Activated naive CD4-positive, alpha-beta T cell (primary cell): ENCODE data around the gene TEP1.
"Not testable (repeated sequence)": the region's sequence is repeated elsewhere in the genome, so short reads cannot be mapped to it uniquely, and the experiment has no call there.

ENCODE experiments used
- DNase-seq, 4 experiments: peaks; one replicate each; lab custom pipeline; 2025; lab: John Stamatoyannopoulos, UW

Gene TEP1

DNA sequence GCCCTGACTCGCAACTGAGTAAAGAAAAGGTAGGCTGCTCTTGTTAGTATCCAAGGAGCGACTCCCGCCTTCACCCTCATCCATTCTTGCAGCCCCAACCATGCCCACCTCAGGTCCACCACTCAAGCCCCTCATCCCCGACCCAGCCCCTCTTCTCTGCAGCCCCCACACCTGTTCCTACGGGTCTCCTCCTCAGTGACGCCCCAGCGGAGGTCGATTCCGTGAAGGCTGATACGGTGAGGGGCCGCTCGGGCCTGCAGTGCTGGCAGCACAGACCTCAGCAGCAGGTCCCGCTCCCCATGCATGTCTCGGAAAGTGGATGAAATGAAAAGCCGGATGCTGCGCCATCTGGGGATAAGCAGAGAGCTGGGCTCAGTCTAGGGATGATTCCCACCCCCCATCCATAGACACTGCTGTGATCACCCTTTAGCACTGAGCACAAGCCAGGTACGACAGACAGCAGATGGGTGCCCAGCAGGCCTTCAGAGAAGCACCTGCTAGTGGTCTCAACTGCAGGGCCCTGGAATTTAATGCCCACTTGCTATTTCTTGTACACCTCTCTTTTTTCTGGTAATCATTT, 26.9 kb downstream of the TEP1 start:
- DNase-seq = no peak

DNA sequence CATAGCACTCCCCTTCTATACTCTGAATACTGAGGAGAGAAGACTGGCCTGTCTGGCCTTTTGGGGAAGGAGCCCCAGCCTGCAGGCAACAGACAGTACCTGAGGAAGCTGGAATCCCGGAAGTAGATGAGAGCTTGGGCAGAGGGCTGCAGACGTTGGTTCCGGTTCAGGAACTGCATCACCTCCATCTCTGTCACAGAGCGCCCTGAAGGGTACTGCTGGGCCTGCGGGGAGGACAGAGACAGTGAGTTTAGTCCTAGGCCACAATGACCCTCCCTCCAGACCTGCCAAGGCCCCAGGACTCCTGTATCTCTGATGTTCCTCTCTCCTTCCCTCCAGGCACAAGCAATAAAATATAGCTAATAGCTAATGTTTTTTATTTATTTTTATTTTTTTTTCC, 28.4 kb downstream of the TEP1 start:
- no peak for DNase-seq

DNA sequence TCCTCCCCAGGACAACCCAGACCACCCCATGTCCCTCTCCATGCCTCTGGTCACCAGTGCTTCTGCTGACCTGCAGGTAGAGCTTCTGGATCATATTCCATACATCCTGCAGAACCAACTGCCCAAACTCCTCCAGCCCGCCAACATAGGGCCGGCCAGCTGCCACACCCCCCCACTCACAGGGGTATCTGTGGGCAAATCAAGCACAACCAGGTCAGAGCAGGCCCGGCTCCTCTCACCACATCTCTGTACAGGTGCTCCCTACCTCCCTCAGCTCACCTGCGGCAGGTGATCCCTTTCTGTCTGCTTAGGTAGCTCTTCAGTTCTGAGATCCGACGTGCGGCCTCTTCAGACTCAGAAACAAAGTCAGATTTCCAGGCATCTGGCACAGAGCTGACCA, 29.0 kb downstream of the TEP1 start:
- DNase-seq = no peak

DNA sequence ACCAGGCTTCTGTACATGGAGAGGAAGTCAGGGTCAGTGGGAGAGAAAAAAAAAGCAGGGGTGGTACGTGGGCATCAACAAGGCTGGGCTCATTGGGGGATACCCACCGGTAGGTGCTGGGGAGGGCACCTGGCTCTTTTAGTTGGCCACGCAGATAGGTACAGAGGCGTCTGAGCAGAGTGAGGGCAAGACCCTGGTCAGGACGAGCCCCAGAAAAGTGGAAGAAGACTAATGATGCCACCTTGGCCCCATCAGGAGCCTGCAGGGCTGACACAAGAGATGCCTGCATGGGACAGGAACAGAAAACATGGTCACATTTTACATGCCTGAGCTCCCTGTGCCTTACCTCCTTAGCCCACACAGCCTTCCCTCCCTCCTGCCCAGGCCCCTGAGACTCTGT, 29.7 kb downstream of the TEP1 start:
- no peak for DNase-seq

DNA sequence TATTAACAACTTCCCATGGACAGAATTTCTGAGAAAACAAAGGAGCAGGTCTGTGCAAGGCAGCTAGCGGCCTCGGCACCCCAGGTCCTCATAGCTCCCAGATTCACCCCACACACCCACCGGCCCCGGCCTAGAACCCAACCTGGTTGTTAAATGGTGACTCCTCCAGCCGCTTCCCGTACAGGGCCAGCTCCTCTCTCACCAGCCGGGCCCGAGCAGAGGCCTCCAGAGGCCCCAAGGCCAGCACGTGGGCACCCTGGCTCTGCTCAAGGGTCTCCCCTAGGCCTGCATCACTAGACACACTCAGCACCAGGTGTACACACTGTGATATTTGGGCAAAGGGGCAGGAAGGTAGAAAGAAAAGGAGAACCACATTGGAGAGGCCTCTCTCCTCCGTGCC, 30.3 kb downstream of the TEP1 start:
- DNase-seq = no peak

DNA sequence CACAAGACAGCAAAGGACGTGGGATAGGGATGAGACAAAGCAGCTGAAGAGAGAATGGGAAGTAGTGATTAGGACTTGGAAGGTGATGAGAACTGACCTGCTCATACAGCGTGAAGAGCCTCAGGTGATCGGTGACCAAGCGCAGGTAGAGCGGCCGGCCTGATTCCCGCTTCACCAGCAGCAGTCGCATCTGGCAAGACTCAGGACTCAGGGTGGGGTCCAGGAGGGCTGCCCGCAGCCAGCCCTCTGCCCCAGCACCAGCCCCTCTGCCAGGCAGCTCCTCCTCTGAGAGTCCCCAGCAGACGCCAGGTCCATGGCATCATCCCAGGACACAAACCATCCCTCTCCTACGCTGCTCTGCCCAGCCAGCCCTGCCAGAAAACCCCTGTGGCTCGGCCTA, 30.8 kb downstream of the TEP1 start:
- DNase-seq = no peak

DNA sequence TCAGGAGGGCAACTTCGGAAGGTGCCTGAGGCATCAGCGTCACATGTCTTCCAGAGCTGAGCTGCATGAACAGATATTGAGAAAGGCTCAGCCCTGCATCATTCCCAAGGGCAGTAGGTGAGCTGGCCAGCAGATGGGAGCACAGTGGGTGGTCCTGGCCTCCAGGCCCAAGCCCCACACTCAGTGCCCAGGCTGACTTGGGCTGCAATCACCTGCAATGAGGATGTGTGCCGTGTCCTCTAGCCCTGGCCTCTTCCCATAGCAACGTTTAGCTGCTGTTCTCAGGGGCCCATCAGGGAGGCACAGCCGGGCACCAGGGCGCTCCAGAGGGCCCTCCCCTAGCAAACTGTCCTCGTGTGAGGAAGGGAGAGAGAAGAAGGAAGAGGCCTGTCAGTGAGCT, 32.0 kb downstream of the TEP1 start:
- DNase-seq = no peak

DNA sequence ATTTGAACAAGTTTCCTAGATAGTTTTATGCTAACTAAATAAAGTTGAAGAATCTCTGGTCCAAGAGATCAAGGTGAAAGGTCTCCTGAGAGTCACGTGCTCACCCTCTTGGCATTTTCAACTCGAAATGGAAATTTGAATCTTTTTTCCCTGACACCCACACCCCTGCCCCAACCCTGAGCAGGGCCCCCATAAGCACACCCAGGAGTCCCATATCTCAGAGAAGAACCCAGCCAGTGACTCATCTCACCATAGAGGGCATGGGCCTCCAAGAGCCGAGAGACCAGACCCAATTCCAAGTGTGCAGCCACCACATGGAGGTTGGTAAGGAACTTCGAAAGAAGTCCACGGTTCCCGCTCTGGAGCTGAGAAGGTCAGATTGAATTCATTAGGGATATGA, 32.6 kb downstream of the TEP1 start:
- no peak for DNase-seq

DNA sequence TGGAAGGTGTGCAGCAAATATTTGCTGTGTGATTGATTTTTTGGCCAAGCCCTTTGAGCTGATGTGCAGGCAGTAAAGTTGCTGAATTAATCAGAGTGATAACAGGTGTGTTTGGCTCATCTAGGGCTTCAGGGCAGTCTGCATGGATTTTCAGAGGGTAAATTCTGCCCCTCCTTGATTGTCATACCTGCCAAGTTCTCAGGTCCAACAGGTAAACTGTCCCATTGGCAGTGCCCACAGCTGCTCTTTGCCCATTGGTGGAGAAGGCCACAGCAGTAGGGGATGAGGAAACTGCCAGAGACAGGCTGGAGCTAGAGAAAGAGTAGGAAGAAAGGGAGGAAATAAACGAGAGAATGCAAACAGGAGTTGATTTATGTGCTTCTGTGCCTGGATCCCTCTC, 33.6 kb downstream of the TEP1 start:
- DNase-seq = no peak

DNA sequence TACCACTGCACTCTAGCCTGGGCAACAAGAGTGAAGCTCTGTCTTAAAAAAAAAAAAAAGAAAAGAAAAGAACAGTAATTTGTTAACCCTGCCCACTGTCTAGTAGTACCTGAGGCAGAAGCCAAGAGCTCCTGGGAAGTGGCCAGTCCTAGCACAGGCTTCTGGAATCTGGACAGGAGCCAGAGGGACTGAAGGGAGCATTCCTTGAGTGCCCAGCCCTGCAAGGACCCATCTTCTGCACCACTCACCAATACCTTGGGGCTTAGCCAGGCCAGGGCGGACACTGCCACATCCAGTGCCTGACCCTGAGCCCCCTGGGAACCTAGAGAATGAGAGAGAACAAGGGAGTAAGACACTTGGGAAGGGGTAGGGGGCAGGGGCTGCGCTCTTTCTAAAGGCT, 36.1 kb downstream of the TEP1 start:
- DNase-seq = no peak

DNA sequence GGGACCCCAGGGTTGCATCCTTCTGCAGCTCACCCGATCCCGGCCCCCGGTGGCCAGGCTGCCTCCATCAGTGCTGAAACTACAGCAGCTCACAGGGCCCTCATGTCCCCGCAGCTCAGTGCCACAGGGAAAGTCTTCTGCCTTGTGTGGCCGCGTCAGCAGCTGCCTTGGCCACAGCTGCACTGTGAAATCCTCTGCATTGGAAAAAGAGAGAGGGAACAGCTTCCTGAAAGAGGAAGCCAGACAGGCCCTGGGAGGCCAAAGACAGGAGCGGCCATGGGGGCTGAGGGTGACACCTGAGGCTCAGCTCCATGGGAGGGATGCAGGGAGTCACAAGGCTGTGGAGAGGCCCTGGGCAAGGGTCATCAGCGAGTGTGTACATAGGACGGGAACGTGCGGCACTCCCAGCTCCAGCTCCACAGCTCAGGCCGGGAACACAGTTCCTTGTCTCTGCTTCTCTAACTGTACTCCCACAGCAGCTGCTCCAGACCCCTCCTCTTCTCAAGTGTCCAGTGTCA, 37.2 kb downstream of the TEP1 start:
- DNase-seq = no peak

DNA sequence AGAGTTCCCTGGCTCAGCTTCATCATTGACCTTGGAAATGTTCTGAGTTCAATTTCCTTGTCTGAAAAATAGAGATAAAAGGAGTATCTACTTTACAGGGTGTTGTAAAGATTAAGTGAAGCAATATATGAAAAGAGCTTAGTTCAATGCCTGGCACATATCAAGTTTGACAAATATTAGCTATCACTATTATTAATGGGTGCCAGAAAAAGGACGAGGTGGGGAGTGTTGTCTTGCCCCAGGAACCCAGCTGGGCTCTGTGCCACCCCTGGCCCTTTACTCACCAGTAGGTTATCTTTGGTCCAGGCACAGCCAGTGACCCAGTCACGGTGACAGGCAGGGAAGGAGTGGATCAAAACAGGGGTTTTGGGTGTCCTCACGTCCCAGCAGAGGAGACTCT, 37.8 kb downstream of the TEP1 start:
- DNase-seq = no peak

DNA sequence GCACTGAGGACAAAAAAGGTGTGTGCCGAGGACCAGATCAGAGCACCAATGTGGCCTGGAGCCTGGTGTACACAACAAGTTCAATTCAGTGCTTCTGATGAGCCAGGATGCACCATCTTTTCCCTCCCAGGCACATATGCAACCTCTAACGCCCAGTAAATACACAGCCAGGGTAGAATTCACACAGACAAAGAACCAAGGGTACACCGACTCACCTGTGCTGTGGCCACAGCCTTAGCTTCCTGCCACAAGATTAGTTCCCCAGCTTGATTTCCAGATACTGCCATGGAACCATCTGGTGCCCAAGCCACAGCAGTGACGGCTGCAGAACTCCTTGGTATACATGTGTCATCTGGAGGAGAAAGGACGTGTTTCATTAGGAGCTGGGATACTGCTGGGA, 40.5 kb downstream of the TEP1 start:
- no peak for DNase-seq

DNA sequence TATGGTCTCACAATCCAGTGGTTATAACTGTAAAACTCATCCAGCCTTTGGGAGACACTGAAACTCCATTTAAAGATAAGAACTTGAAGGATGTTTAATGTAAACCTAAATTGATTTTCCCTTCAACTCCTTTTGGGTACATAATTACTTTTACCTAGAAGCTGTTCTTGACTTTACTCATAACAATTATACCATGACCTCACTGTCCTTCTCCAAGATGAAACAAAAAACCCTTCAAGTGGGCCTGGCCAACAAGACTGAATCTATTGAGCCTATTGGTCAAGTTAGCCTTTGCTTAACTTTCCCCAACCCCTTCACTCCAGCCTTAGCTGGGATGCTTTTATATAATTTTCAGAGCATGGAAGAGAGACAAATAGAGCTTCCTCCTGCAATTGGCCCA, 47.4 kb downstream of the TEP1 start:
- no peak for DNase-seq

DNA sequence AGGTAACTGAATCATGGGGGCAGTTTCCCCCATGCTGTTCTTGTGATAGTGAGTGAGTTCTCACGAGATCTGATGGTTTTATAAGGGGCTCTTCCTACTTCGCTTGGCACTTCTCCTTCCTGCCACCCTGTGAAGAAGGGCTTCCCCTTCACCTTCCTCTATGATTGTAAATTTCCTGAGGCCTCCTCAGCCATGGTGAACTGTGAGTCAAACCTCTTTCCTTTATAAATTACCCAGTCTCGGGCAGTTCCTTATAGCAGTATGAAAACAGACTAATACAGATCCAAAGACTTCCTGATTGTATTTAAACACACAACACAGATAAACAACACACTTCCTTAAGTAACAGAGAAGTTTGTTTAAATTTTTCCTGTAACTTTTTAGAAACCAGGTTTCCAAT, 54.8 kb downstream of the TEP1 start:
- not testable (repeated sequence) for DNase-seq

DNA sequence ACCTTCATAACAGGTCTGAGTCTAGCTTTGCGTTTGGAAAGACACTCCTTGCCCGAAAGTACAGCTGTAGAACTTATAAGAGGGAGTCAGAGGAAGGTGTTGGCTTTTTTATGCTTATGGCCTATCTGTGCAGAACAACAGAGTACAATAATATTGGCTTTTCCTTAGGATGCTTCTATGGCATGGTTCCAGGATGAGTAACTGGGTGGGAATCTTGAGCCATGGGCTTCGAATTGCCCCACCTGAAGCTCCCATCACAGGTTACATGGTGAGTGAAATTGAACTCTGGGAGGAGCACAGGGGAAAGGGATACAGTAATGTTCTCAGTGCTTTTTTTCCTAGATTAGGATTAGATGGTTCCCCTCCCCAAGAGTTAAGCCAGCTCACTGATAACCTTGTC, 56.9 kb downstream of the TEP1 start:
- no peak for DNase-seq

DNA sequence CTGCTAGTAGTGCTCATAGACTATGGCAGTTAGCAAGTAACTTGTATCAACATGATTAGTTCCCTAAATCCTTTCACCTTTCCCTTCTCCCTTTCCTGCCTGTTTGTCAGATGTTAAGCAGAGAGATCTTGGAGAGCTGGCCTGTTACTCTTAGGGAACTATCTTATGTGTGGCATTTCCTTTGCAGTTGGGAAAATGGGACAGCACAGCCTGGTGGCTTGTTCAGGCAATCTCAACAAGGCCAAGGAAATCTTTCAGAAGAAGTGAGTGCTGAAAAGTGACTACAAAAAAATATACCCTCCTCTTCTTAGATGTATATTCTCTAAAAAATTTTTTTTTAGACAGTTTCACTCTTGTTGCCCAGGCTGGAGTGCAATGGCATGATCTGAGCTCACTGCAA, 62.4 kb downstream of the TEP1 start:
- no peak for DNase-seq

DNA sequence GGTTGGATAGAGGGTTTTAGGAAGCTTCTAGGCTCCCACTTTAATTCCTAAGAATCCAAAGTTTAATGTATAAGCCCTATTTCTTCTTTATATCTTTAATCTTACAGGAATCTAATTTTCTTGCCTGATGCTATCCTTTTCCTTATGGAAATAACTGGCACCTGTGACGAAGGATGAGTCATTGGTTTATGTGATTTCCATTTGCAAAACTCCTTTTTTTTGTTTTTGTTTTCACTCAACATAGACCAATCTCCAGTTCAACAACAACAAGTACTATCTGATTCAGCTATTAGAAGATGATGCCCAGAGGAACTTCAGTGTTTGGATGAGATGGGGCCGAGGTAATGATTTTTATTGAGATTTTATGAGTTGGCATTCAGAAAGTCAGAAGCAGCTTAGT, 63.0 kb downstream of the TEP1 start:
- no peak for DNase-seq

DNA sequence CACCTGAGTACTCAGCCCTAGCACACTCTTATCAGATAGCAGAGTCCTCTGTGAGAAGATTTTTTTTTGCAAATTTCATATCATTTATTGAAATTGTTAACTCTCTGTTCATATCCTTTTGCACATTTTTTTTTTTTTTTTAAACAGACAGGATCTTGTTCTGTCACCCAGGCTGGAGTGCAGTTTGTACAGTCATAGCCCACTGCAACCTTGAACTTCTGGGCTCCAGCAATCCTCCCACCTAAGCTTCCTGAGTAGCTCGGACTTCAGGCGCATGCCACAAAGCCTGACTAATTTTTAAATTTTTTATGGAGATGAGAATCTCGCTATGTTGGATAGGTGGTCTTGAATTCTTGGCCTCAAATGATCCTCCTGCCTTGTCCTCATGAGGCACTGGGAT, 65.6 kb downstream of the TEP1 start:
- DNase-seq = no peak

DNA sequence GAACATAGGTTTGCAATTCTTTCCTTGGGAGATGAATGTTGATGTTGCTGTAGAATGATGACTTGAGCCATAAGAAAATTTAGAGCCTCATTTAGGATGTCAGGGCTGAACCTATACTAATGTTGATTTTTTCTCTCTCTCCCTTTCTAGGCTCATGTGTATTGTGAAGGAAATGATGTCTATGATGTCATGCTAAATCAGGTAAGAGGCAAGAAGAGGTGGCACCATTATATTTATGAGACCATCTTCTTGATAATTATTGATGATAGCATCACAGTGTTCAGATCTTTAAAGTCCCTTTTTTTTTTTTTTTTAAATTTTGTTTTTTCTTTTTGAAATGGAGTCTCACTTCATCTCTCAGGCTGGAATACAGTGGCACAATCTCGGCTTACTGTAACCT, 66.6 kb downstream of the TEP1 start:
- DNase-seq = no peak

DNA sequence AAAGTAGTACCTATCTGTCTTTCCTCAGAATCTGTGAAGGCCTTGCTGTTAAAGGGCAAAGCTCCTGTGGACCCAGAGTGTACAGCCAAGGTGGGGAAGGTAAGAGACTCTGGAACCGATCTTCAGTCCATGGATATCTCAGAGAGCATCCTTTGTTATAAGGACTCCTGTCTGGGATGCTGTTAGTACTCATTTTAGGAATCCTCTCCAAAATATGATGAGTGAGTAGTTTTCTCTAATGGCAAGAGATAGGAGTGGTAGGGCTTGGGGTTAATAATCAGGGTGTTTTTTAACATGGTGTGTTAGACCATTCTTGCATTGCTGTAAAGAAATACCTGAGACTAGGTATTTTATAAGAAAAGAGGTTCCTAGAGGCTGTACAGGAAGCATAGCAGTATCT, 67.9 kb downstream of the TEP1 start:
- no peak for DNase-seq

DNA sequence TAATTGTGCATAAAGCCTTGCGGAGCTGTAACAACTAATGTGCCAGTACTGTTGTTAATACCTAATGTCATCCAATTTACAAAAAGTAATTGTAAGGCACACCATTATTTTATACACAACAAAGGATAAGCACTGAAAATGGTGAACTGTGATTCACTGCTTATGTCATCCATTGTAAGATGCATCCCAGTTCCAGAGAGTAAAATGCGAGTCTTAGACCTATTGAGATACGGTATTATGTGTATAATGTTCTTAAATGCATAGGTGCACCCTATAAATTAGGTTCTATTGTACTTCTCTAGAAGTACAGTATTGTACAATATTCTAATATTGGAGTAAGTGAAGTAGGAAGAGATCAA, 69.5 kb downstream of the TEP1 start:
- no peak for DNase-seq

DNA sequence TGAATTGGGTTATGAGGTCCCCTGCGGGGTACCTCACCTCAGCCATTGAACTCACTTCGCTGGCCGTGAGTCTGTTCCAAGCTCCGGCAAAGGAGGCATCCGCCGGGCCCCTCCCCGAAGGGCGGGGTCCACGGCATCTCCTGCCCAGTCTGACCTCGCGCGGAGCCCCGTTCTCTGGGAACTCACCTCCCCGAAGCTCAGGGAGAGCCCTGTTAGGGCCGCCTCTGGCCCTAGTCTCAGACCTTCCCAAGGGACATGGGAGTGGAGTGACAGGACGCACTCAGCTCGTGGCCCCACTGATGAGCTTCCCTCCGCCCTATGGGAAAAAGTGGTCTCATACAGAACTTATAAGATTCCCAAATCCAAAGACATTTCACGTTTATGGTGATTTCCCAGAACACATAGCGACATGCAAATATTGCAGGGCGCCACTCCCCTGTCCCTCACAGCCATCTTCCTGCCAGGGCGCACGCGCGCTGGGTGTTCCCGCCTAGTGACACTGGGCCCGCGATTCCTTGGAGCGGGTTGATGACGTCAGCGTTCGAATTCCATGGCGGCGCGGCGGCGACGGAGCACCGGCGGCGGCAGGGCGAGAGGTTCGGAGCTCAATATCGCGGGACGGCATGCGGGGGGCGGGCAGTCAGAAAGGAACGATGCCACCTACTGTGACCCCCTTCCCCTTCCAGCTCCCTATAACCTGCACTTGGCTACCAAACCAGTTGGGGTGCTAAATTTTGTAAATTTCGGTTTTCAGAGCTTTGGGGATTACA, 70.0 kb downstream of the TEP1 start, which contains the start of gene PARP2:
TSS of gene PARP2 (plus strand) at position 544 of the 770 bp plus-strand sequence. CDS start at position 551, 7 bp downstream.
- peak; percentile 73 to 84 (median 78) for DNase-seq

DNA sequence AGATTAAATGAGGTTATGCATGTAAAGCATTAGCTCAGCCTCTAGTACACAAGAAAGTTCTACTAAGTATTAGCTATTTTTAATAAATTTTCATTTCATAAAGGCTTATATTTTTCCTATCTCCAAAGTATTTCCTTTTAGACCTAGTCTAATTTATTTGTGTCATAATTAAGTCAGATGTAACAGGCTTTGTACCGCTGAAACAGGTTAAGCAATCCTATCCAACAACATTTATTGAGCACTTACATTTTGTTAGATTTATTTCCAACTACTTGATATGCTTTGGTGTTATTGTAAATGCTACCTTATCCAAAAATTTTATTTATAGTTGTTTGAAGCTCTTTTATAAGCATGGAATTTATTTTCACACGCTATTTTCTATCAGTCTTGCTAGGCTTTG, 71.7 kb downstream of the TEP1 start:
- no peak for DNase-seq
